GM10847 (cell line): ENCODE measurements around the gene HDAC7.

ENCODE experiments used
- POLR2A ChIP-seq: IDR thresholded peaks from 2 replicates; pipeline ENCODE4 v1.6.1; 2011; ENCODE audit not compliant: insufficient read length; ENCODE audit errors: extremely low read depth

Gene HDAC7

GRCh38 chr12:47785036-47785886 is 34.4 kb downstream of the HDAC7 start:
- TF ChIP-seq POLR2A: no peak

- TF ChIP-seq POLR2A: no peak
Measured at GRCh38 chr12:47783821-47784819, 35.6 kb downstream of the HDAC7 start.

GRCh38 chr12:47783024-47783755 is 36.5 kb downstream of the HDAC7 start:
- no peak for TF ChIP-seq POLR2A

- no peak for TF ChIP-seq POLR2A
Measured at GRCh38 chr12:47782372-47782770, 37.3 kb downstream of the HDAC7 start.

GRCh38 chr12:47781479-47782371 is 38.0 kb downstream of the HDAC7 start:
- TF ChIP-seq POLR2A: no peak

GRCh38 chr12:47779943-47780504 is 39.7 kb downstream of the HDAC7 start:
- TF ChIP-seq POLR2A: no peak

- no peak for TF ChIP-seq POLR2A
Measured at GRCh38 chr12:47779301-47779942, 40.3 kb downstream of the HDAC7 start.

- no peak for TF ChIP-seq POLR2A
Measured at GRCh38 chr12:47778881-47779280, 40.8 kb downstream of the HDAC7 start.

- no peak for TF ChIP-seq POLR2A
Measured at GRCh38 chr12:47777741-47778558, 41.8 kb downstream of the HDAC7 start.

- no peak for TF ChIP-seq POLR2A
Measured at GRCh38 chr12:47777151-47777550, 42.6 kb downstream of the HDAC7 start.

GRCh38 chr12:47776471-47777143 is 43.1 kb downstream of the HDAC7 start:
- TF ChIP-seq POLR2A: no peak
